ENCODE measurements around the gene HAUS6. TPM values are rescaled to one million over a fixed set of nuclear protein-coding genes. Genes with fewer than 3 reads are reported as not detected.

Gene HAUS6
- total RNA-seq, 3 donors from 2014 or later (not counting 1 experiment from before 2014, with no cell fraction given): 14.6 to 18.3 (median 14.9) TPM

- TF ChIP-seq, protein P1, sequence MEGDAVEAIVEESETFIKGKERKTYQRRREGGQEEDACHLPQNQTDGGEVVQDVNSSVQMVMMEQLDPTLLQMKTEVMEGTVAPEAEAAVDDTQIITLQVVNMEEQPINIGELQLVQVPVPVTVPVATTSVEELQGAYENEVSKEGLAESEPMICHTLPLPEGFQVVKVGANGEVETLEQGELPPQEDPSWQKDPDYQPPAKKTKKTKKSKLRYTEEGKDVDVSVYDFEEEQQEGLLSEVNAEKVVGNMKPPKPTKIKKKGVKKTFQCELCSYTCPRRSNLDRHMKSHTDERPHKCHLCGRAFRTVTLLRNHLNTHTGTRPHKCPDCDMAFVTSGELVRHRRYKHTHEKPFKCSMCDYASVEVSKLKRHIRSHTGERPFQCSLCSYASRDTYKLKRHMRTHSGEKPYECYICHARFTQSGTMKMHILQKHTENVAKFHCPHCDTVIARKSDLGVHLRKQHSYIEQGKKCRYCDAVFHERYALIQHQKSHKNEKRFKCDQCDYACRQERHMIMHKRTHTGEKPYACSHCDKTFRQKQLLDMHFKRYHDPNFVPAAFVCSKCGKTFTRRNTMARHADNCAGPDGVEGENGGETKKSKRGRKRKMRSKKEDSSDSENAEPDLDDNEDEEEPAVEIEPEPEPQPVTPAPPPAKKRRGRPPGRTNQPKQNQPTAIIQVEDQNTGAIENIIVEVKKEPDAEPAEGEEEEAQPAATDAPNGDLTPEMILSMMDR (IDR thresholded peaks at IDR 0.05): peak; percentile 71
- WGBS (ENCODE audit: insufficient coverage): 53% methylated on average over 7 of the region's 8 CpGs
- Mint-ChIP-seq H3K27me3 (ENCODE audit: low read depth in 2 of 2) (peaks cover 11 to 20% of the 10 kb centered on the region in 2 donors), H3K4me3 (no peak overlapping the region), H3K9me3 (no peaks in the 10 kb centered on the region), H3K27ac (no peak overlapping the region), H3K4me1 (peaks cover 0 to 4% of the 10 kb centered on the region in 2 donors), H3K36me3 (no peaks in the 10 kb centered on the region)
- ATAC-seq (peak in 2 of 3 donors; percentile 38 to 60), DNase-seq (peak in 1 of 2 donors; percentile 64)
- Histone ChIP-seq H3K27ac (ENCODE audit: low read length) (no peak overlapping the region), H3K9me3 (ENCODE audit: control insufficient read depth, insufficient read depth, low read length) (no peaks in the 10 kb centered on the region), H3K4me3 (ENCODE audit: low read length) (no peak overlapping the region), H3K4me1 (ENCODE audit: control insufficient read depth, insufficient read depth, low read length) (no peaks in the 10 kb centered on the region), H3K27me3 (ENCODE audit: control insufficient read depth, insufficient read depth, low read length) (no peaks in the 10 kb centered on the region), H3K36me3 (ENCODE audit: control insufficient read depth, insufficient read depth, low read length) (no peaks in the 10 kb centered on the region)
- intact Hi-C loops (cut with micrococcal nuclease): loop anchor here (1.0 to 10.0 kb wide), 2 partner anchors 428 to 774 kb away; no protein-coding TSS in a partner anchor
Observed at GRCh38 chr9:19028835-19029451, 73.8 kb downstream of the HAUS6 start.

DNA sequence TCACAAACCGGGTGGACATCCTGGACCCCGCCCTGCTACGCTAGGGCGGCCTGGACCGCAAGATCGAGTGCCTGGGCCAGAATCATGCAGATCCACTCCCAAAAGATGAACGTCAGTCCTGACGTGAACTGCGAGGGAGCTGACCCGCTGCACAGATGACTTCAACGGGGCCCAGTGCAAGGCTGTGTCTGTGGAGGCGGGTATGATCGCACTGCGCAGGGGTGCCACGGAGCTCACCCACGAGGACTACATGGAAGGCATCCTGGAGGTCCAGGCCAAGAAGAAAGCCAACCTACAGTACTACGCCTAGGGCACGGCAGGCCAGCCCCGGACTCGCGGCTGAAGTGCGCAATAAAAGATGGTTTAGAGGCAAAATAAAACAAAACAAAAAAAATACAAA is 74.9 kb downstream of the HAUS6 start:
- H3K36me3 Mint-ChIP-seq: no peaks in the 10 kb centered on the region
- H3K4me3 ChIP-seq (ENCODE audit: low read length): no peak overlapping the region
- WGBS (ENCODE audit: insufficient coverage): 94% methylated on average over 22 of the region's 22 CpGs
- peaks cover 0 to 4% of the 10 kb centered on the region in 2 donors for H3K4me1 Mint-ChIP-seq
- no peak overlapping the region for H3K4me3 Mint-ChIP-seq
- no peaks in the 10 kb centered on the region for H3K9me3 ChIP-seq (ENCODE audit: control insufficient read depth, insufficient read depth, low read length)
- H3K36me3 ChIP-seq (ENCODE audit: control insufficient read depth, insufficient read depth, low read length): no peaks in the 10 kb centered on the region
- intact Hi-C loops (cut with micrococcal nuclease): loop anchor here (10.0 kb wide), 1 partner anchor 773 kb away; no protein-coding TSS in a partner anchor
- TF ChIP-seq, protein P1 (IDR thresholded peaks at IDR 0.05): no peak
- H3K27ac ChIP-seq (ENCODE audit: low read length): no peak overlapping the region
- H3K27me3 ChIP-seq (ENCODE audit: control insufficient read depth, insufficient read depth, low read length): no peaks in the 10 kb centered on the region
- H3K27ac Mint-ChIP-seq: no peak overlapping the region
- peaks cover 14 to 27% of the 10 kb centered on the region in 2 donors for H3K27me3 Mint-ChIP-seq (ENCODE audit: low read depth in 2 of 2)
- H3K4me1 ChIP-seq (ENCODE audit: control insufficient read depth, insufficient read depth, low read length): no peaks in the 10 kb centered on the region
- no peak for ATAC-seq
- H3K9me3 Mint-ChIP-seq: no peaks in the 10 kb centered on the region
- DNase-seq: no peak

- H3K4me3 ChIP-seq (ENCODE audit: low read length): no peak overlapping the region
- no peaks in the 10 kb centered on the region for H3K9me3 ChIP-seq (ENCODE audit: control insufficient read depth, insufficient read depth, low read length)
- no peak overlapping the region for H3K27ac Mint-ChIP-seq
- ATAC-seq: no peak
- no peak overlapping the region for H3K27ac ChIP-seq (ENCODE audit: low read length)
- no peak for DNase-seq
- no peaks in the 10 kb centered on the region for H3K36me3 ChIP-seq (ENCODE audit: control insufficient read depth, insufficient read depth, low read length)
- peaks cover 0 to 4% of the 10 kb centered on the region in 2 donors for H3K4me1 Mint-ChIP-seq
- H3K27me3 Mint-ChIP-seq (ENCODE audit: low read depth in 2 of 2): peaks cover 14 to 27% of the 10 kb centered on the region in 2 donors
- H3K9me3 Mint-ChIP-seq: no peaks in the 10 kb centered on the region
- H3K36me3 Mint-ChIP-seq: no peaks in the 10 kb centered on the region
- intact Hi-C loops (cut with micrococcal nuclease): loop anchor here (10.0 kb wide), 1 partner anchor 772 kb away; no protein-coding TSS in a partner anchor
- WGBS (ENCODE audit: insufficient coverage): 74% methylated on average over 6 of the region's 6 CpGs
- no peaks in the 10 kb centered on the region for H3K4me1 ChIP-seq (ENCODE audit: control insufficient read depth, insufficient read depth, low read length)
- H3K27me3 ChIP-seq (ENCODE audit: control insufficient read depth, insufficient read depth, low read length): no peaks in the 10 kb centered on the region
- H3K4me3 Mint-ChIP-seq: no peak overlapping the region
- TF ChIP-seq, protein P1 (IDR thresholded peaks at IDR 0.05): no peak
Observed at GRCh38 chr9:19026375-19026774, 76.3 kb downstream of the HAUS6 start.
